ENCODE measurements around the gene CERS6.

DNA sequence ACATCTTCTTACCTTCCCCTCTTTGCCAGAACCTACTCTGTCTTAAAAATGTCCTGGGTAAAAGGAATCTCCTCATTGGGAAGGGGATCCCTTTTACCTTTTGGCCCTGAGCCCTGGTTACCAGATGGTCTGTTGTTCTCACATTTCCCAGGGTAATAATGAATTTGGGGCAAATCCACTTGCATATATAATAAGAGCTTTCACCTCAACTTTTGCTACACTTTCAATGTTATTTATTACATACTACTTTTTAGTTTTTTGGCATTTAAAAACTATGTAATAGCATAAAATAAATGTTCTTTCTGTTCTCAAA is 15.0 kb downstream of the CERS6 start:
- TF ChIP-seq, protein P1, sequence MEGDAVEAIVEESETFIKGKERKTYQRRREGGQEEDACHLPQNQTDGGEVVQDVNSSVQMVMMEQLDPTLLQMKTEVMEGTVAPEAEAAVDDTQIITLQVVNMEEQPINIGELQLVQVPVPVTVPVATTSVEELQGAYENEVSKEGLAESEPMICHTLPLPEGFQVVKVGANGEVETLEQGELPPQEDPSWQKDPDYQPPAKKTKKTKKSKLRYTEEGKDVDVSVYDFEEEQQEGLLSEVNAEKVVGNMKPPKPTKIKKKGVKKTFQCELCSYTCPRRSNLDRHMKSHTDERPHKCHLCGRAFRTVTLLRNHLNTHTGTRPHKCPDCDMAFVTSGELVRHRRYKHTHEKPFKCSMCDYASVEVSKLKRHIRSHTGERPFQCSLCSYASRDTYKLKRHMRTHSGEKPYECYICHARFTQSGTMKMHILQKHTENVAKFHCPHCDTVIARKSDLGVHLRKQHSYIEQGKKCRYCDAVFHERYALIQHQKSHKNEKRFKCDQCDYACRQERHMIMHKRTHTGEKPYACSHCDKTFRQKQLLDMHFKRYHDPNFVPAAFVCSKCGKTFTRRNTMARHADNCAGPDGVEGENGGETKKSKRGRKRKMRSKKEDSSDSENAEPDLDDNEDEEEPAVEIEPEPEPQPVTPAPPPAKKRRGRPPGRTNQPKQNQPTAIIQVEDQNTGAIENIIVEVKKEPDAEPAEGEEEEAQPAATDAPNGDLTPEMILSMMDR (conservative IDR thresholded peaks at IDR 0.05; ENCODE audit: low read depth in 2 of 2), result no peak
- no peak for TF ChIP-seq POLR2AphosphoS5 (IDR thresholded peaks at IDR 0.05; ENCODE audit: low read depth)
- no peak for TF ChIP-seq EZH2phosphoT487 (IDR thresholded peaks at IDR 0.05; ENCODE audit: unreplicated experiment)
- no peak for TF ChIP-seq EZH2 (IDR thresholded peaks at IDR 0.05; ENCODE audit: low read depth, unreplicated experiment)
- TF ChIP-seq, protein P2, sequence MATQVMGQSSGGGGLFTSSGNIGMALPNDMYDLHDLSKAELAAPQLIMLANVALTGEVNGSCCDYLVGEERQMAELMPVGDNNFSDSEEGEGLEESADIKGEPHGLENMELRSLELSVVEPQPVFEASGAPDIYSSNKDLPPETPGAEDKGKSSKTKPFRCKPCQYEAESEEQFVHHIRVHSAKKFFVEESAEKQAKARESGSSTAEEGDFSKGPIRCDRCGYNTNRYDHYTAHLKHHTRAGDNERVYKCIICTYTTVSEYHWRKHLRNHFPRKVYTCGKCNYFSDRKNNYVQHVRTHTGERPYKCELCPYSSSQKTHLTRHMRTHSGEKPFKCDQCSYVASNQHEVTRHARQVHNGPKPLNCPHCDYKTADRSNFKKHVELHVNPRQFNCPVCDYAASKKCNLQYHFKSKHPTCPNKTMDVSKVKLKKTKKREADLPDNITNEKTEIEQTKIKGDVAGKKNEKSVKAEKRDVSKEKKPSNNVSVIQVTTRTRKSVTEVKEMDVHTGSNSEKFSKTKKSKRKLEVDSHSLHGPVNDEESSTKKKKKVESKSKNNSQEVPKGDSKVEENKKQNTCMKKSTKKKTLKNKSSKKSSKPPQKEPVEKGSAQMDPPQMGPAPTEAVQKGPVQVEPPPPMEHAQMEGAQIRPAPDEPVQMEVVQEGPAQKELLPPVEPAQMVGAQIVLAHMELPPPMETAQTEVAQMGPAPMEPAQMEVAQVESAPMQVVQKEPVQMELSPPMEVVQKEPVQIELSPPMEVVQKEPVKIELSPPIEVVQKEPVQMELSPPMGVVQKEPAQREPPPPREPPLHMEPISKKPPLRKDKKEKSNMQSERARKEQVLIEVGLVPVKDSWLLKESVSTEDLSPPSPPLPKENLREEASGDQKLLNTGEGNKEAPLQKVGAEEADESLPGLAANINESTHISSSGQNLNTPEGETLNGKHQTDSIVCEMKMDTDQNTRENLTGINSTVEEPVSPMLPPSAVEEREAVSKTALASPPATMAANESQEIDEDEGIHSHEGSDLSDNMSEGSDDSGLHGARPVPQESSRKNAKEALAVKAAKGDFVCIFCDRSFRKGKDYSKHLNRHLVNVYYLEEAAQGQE (IDR thresholded peaks at IDR 0.05; ENCODE audit: unreplicated experiment), result no peak
- TF ChIP-seq, protein P3, sequence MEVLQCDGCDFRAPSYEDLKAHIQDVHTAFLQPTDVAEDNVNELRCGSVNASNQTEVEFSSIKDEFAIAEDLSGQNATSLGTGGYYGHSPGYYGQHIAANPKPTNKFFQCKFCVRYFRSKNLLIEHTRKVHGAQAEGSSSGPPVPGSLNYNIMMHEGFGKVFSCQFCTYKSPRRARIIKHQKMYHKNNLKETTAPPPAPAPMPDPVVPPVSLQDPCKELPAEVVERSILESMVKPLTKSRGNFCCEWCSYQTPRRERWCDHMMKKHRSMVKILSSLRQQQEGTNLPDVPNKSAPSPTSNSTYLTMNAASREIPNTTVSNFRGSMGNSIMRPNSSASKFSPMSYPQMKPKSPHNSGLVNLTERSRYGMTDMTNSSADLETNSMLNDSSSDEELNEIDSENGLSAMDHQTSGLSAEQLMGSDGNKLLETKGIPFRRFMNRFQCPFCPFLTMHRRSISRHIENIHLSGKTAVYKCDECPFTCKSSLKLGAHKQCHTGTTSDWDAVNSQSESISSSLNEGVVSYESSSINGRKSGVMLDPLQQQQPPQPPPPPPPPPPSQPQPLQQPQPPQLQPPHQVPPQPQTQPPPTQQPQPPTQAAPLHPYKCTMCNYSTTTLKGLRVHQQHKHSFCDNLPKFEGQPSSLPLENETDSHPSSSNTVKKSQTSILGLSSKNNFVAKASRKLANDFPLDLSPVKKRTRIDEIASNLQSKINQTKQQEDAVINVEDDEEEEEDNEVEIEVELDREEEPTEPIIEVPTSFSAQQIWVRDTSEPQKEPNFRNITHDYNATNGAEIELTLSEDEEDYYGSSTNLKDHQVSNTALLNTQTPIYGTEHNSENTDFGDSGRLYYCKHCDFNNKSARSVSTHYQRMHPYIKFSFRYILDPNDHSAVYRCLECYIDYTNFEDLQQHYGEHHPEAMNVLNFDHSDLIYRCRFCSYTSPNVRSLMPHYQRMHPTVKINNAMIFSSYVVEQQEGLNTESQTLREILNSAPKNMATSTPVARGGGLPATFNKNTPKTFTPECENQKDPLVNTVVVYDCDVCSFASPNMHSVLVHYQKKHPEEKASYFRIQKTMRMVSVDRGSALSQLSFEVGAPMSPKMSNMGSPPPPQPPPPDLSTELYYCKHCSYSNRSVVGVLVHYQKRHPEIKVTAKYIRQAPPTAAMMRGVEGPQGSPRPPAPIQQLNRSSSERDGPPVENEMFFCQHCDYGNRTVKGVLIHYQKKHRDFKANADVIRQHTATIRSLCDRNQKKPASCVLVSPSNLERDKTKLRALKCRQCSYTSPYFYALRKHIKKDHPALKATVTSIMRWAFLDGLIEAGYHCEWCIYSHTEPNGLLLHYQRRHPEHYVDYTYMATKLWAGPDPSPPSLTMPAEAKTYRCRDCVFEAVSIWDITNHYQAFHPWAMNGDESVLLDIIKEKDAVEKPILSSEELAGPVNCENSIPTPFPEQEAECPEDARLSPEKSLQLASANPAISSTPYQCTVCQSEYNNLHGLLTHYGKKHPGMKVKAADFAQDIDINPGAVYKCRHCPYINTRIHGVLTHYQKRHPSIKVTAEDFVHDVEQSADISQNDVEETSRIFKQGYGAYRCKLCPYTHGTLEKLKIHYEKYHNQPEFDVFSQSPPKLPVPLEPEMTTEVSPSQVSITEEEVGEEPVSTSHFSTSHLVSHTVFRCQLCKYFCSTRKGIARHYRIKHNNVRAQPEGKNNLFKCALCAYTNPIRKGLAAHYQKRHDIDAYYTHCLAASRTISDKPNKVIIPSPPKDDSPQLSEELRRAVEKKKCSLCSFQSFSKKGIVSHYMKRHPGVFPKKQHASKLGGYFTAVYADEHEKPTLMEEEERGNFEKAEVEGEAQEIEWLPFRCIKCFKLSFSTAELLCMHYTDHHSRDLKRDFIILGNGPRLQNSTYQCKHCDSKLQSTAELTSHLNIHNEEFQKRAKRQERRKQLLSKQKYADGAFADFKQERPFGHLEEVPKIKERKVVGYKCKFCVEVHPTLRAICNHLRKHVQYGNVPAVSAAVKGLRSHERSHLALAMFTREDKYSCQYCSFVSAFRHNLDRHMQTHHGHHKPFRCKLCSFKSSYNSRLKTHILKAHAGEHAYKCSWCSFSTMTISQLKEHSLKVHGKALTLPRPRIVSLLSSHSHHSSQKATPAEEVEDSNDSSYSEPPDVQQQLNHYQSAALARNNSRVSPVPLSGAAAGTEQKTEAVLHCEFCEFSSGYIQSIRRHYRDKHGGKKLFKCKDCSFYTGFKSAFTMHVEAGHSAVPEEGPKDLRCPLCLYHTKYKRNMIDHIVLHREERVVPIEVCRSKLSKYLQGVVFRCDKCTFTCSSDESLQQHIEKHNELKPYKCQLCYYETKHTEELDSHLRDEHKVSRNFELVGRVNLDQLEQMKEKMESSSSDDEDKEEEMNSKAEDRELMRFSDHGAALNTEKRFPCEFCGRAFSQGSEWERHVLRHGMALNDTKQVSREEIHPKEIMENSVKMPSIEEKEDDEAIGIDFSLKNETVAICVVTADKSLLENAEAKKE (CRISPR knock-in tag; IDR thresholded peaks at IDR 0.05), result no peak
- TF ChIP-seq JUNB (IDR thresholded peaks at IDR 0.05; ENCODE audit: unreplicated experiment), result no peak
